ENCODE data around the gene LARP1B.
"Not testable (repeated sequence)": the region's sequence is repeated elsewhere in the genome, so short reads cannot be mapped to it uniquely, and the experiment has no call there.

Gene LARP1B

DNA sequence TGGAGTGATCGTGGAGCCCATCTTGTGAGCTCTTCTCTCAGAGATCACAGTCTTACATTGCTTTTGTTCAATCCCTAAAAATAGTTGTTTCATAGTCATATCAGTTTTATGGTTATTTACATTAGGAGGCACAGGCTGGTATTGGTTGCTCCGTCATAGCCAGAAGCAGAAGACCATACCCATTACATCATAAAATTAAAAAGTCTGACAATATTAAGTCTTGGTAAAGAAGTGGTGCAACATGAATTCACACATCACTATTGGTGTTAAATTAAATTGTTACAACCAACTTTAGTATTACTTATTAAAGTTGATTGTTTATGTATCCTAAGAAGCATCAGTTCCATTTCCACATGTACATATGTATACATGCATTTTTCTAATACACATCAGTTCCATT, 84.6 kb downstream of the LARP1B start:
- Histone ChIP-seq H3K4me3 (ENCODE audit: low read length) (no peak overlapping the region), H3K27me3 (ENCODE audit: control insufficient read depth, insufficient read depth, low read length) (no peaks in the 10 kb centered on the region), H3K9ac (ENCODE audit: low read length) (no peak overlapping the region), H3K4me1 (ENCODE audit: control insufficient read depth, low read depth, low read length) (no peaks in the 10 kb centered on the region), H3K27ac (ENCODE audit: low read length) (no peak overlapping the region), H3K9me3 (ENCODE audit: control insufficient read depth, low read depth, low read length) (no peaks in the 10 kb centered on the region), H3K36me3 (ENCODE audit: control insufficient read depth, low read depth, low read length) (no peaks in the 10 kb centered on the region)

DNA sequence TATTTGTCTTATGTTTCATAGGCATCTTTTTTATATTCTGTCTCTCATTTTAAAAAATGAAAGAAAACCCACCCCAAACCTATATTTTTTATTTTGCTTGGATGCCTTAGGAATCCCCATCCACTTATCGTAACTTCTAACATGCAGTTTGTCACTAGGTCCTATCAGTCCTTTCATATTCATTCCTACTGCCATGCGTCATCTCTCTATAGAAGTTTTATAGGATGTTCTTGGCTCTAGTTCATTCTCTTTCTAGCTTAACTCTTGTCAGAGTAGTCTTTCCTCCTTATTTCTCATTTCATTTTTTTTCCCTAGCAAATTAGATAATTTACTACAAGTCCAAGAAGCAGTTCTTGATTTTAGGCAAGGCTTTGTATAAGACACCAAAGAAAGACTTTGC, 92.7 kb downstream of the LARP1B start:
- no peaks in the 10 kb centered on the region for H3K27me3 ChIP-seq (ENCODE audit: control insufficient read depth, insufficient read depth, low read length)
- no peaks in the 10 kb centered on the region for H3K4me1 ChIP-seq (ENCODE audit: control insufficient read depth, low read depth, low read length)
- H3K9ac ChIP-seq (ENCODE audit: low read length) = no peak overlapping the region
- H3K36me3 ChIP-seq (ENCODE audit: control insufficient read depth, low read depth, low read length) = no peaks in the 10 kb centered on the region
- no peak overlapping the region for H3K27ac ChIP-seq (ENCODE audit: low read length)
- peaks cover 6% of the 10 kb centered on the region for H3K9me3 ChIP-seq (ENCODE audit: control insufficient read depth, low read depth, low read length)
- no peak overlapping the region for H3K4me3 ChIP-seq (ENCODE audit: low read length)

DNA sequence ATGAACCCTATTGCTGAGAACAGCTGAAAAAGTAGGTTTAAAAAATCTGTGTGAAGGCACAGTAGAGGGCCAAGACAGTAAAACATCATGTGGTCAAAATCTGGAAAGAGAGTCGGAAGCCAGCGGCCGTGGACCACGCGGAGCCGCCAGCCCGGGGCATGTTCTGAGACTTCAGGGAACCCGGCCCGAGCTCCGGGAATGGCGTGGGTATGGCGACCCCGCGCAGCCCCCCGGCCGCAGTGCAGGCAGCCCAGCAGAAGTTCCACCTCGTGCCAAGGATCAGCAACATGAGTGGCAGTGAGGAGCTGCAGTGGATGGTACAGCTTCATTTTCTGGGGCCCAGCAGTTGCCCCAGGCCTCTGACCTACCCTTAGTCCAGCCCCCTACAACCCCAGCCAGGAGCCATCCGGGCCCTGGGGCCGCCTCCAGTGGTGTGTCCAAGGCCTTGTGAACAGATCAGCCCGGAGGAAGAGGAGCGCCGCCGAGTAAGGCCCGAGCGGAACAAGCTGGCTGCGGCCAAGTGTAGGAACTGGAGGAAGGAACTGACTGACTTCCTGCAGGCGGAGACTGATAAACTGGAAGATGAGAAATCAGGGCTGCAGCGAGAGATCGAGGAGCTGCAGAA, 94.2 kb downstream of the LARP1B start:
- no peaks in the 10 kb centered on the region for H3K4me1 ChIP-seq (ENCODE audit: control insufficient read depth, low read depth, low read length)
- no peaks in the 10 kb centered on the region for H3K36me3 ChIP-seq (ENCODE audit: control insufficient read depth, low read depth, low read length)
- no peak overlapping the region for H3K9ac ChIP-seq (ENCODE audit: low read length)
- no peak overlapping the region for H3K27ac ChIP-seq (ENCODE audit: low read length)
- peaks cover 6% of the 10 kb centered on the region for H3K9me3 ChIP-seq (ENCODE audit: control insufficient read depth, low read depth, low read length)
- H3K27me3 ChIP-seq (ENCODE audit: control insufficient read depth, insufficient read depth, low read length) = no peaks in the 10 kb centered on the region
- no peak overlapping the region for H3K4me3 ChIP-seq (ENCODE audit: low read length)

DNA sequence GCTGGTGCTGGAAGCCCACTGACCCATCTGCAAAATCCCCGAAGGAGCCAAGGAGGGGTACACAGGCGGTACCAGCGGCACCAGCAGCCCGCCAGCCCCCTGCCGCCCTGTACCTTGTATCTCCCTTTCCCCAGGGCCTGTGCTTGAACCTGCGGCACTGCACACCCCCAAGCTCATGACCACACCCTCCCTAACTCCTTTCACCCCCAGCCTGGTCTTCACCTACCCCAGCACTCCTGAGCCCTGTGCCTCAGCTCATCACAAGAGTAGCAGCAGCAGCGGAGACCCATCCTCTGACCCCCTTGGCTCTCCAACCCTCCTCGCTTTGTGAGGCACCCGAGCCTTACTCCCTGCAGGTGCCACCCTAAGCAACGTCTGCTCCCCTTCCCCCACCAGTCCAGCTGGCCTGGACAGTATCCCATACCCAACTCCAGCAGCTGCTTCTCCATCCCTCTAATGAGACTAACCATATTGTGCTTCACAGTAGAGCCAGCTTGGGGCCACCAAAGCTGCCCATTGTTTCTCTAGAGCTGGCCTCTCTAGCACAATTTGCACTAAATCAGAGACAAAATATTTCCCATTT, 94.9 kb downstream of the LARP1B start:
- Histone ChIP-seq H3K4me3 (ENCODE audit: low read length) (no peak overlapping the region), H3K27ac (ENCODE audit: low read length) (no peak overlapping the region), H3K9ac (ENCODE audit: low read length) (no peak overlapping the region), H3K9me3 (ENCODE audit: control insufficient read depth, low read depth, low read length) (peaks cover 6% of the 10 kb centered on the region), H3K36me3 (ENCODE audit: control insufficient read depth, low read depth, low read length) (no peaks in the 10 kb centered on the region), H3K4me1 (ENCODE audit: control insufficient read depth, low read depth, low read length) (no peaks in the 10 kb centered on the region), H3K27me3 (ENCODE audit: control insufficient read depth, insufficient read depth, low read length) (no peaks in the 10 kb centered on the region)

DNA sequence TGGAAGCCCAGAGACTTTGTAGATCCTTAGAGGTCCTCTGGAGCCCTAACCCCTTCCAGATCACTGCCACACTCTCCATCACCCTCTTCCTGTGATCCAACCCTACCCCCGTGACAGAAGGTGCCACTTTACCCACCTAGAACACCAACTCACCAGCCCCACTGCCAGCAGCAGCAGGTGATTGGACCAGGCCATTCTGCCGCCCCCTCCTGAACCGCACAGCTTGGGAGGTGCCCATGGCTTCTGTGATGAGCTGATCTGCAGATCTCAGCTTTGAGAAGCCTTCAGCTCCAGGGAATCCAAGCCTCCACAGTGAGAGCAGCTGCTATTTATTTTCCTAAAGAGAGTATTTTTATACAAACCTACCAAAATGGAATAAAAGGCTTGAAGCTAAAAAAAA, 95.4 kb downstream of the LARP1B start:
- H3K9ac ChIP-seq (ENCODE audit: low read length); H3K27me3 ChIP-seq (ENCODE audit: control insufficient read depth, insufficient read depth, low read length); H3K9me3 ChIP-seq (ENCODE audit: control insufficient read depth, low read depth, low read length); H3K36me3 ChIP-seq (ENCODE audit: control insufficient read depth, low read depth, low read length); H3K4me3 ChIP-seq (ENCODE audit: low read length); H3K27ac ChIP-seq (ENCODE audit: low read length); H3K4me1 ChIP-seq (ENCODE audit: control insufficient read depth, low read depth, low read length): not testable (repeated sequence)

DNA sequence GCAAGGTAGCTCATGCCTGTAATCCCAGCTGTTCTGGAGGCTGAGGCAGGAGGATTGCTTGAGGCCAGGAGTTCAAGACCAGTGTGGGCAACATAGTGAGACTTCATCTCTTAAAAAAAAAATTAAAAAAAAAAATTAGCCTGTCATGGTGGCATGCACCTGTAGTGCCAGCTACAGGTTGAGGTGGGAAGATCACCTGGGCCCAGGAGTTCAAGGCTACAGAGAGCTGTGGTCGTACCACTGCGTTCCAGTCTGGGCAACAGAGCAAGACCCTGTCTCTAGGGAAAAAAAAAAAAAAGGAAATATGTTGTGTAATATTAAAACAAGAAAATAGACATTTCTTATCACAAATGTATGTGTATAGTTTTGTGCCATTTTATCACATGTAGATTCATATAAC, 97.8 kb downstream of the LARP1B start:
- no peaks in the 10 kb centered on the region for H3K27me3 ChIP-seq (ENCODE audit: control insufficient read depth, insufficient read depth, low read length)
- no peak overlapping the region for H3K27ac ChIP-seq (ENCODE audit: low read length)
- no peaks in the 10 kb centered on the region for H3K36me3 ChIP-seq (ENCODE audit: control insufficient read depth, low read depth, low read length)
- no peak overlapping the region for H3K9ac ChIP-seq (ENCODE audit: low read length)
- peaks cover 6% of the 10 kb centered on the region for H3K9me3 ChIP-seq (ENCODE audit: control insufficient read depth, low read depth, low read length)
- peaks cover 18% of the 10 kb centered on the region for H3K4me1 ChIP-seq (ENCODE audit: control insufficient read depth, low read depth, low read length)
- H3K4me3 ChIP-seq (ENCODE audit: low read length) = no peak overlapping the region

DNA sequence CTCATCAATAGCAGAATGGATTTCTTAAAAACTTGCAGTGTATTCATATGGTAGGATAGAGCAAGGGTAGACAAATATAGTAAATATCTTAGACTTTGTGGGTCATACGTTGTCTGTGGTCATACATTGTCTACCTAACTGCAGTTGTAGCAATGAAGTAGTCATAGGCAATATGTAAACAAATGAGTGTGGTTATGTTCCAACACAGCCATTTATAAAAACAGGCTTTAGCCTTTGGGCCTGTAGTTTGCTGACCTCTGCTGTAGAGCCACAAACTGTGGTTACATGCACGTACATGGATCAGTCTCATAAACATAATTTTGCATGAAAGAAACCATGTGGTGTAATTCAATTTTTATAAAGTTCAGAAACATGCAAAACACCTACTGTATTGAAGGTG, 98.9 kb downstream of the LARP1B start:
- peaks cover 18% of the 10 kb centered on the region for H3K4me1 ChIP-seq (ENCODE audit: control insufficient read depth, low read depth, low read length)
- H3K4me3 ChIP-seq (ENCODE audit: low read length) = no peak overlapping the region
- no peak overlapping the region for H3K9ac ChIP-seq (ENCODE audit: low read length)
- H3K36me3 ChIP-seq (ENCODE audit: control insufficient read depth, low read depth, low read length) = no peaks in the 10 kb centered on the region
- peaks cover 6% of the 10 kb centered on the region for H3K9me3 ChIP-seq (ENCODE audit: control insufficient read depth, low read depth, low read length)
- H3K27ac ChIP-seq (ENCODE audit: low read length) = no peak overlapping the region
- H3K27me3 ChIP-seq (ENCODE audit: control insufficient read depth, insufficient read depth, low read length) = no peaks in the 10 kb centered on the region

DNA sequence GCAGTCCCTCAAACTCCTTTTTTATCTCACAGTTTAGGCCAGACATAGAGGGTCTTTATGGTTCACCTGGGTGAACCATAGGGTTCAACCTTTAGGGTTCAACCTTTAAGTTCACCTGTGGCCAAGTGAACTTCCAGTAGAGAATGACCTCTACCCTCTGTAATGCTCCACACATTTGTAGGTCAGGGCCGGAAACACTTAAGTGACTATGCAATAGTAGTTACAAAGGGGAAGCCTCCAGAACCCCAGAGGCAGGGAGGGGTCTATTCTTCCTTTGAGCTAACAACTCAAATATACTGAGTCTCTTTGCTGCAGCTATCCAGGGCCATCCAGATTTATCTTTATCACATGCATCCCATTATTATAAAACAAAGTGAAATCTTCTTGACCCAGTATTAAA, 100.0 kb downstream of the LARP1B start:
- Histone ChIP-seq H3K36me3 (ENCODE audit: control insufficient read depth, low read depth, low read length) (no peaks in the 10 kb centered on the region), H3K9ac (ENCODE audit: low read length) (no peak overlapping the region), H3K27ac (ENCODE audit: low read length) (no peak overlapping the region), H3K27me3 (ENCODE audit: control insufficient read depth, insufficient read depth, low read length) (no peaks in the 10 kb centered on the region), H3K9me3 (ENCODE audit: control insufficient read depth, low read depth, low read length) (peaks cover 6% of the 10 kb centered on the region), H3K4me3 (ENCODE audit: low read length) (no peak overlapping the region), H3K4me1 (ENCODE audit: control insufficient read depth, low read depth, low read length) (peaks cover 18% of the 10 kb centered on the region)

DNA sequence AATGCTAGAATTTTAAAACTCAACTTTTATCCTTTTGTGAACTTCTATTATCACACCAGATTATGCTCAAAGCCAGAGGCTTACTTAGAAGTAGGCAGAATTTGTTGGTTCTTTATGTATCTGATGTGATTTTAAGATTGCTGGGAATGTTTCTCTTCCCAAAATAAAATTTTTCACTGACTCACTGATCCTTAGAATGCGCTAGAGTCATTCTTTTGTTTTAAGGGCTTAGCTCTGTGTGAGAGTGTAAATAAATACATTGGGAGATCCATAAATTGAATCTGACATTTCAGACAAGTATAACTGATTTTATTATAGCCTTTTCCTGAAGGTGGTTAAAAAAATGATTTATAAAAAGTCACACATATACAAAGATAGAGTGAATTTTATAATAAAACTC, 101.3 kb downstream of the LARP1B start:
- Histone ChIP-seq H3K27ac (ENCODE audit: low read length) (peak overlapping the region; percentile 65), H3K4me3 (ENCODE audit: low read length) (no peak overlapping the region), H3K4me1 (ENCODE audit: control insufficient read depth, low read depth, low read length) (peaks cover 18% of the 10 kb centered on the region), H3K9me3 (ENCODE audit: control insufficient read depth, low read depth, low read length) (no peaks in the 10 kb centered on the region), H3K9ac (ENCODE audit: low read length) (no peak overlapping the region), H3K36me3 (ENCODE audit: control insufficient read depth, low read depth, low read length) (no peaks in the 10 kb centered on the region), H3K27me3 (ENCODE audit: control insufficient read depth, insufficient read depth, low read length) (no peaks in the 10 kb centered on the region)

DNA sequence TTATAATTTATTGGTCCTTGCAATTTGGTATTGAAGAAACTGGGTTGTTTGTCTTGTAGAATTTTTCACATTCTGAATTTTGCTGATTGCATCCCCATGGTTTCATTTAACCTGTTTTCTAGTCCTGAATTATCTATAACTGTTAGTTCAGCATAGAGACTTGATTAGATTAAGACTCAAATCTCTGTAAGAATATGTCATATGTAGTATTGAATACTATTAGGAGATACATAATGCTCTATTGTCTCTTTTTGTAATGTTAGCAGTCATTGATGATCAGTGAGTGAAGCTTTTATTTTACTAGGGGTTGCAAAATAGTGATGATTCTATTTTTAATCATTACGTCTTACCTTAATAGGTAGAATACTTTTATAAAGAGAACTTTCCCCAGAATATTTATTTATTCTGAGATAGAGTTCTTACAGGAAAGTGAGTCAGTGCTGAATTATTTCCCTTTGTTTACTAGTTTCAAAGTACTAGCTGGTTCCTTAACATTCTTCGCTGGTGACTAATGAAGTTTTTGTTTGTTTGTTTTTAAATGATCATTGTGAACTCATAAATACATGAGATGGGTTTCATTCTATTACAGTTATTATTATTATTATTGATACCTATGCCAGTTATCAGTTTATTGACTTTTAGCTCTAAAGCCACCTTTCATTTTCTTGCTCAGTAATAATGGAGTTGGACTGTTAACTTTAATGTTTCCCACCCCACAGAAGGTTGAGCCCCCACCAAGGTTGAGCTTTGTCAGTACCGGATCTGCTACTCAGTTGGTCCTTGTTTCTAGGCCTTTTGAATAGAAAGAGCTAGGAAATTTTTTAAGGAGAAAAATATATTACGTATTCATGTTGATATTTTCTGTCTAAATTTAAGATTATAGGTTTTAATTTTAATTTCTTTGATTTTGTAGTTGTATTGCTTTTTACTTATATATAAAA, 102.3 kb downstream of the LARP1B start:
- H3K4me3 ChIP-seq (ENCODE audit: low read length) = no peak overlapping the region
- H3K4me1 ChIP-seq (ENCODE audit: control insufficient read depth, low read depth, low read length) = peaks cover 18% of the 10 kb centered on the region
- H3K27me3 ChIP-seq (ENCODE audit: control insufficient read depth, insufficient read depth, low read length) = no peaks in the 10 kb centered on the region
- H3K36me3 ChIP-seq (ENCODE audit: control insufficient read depth, low read depth, low read length) = no peaks in the 10 kb centered on the region
- H3K9ac ChIP-seq (ENCODE audit: low read length) = peak overlapping the region; percentile 23
- H3K27ac ChIP-seq (ENCODE audit: low read length) = no peak overlapping the region
- H3K9me3 ChIP-seq (ENCODE audit: control insufficient read depth, low read depth, low read length) = no peaks in the 10 kb centered on the region

DNA sequence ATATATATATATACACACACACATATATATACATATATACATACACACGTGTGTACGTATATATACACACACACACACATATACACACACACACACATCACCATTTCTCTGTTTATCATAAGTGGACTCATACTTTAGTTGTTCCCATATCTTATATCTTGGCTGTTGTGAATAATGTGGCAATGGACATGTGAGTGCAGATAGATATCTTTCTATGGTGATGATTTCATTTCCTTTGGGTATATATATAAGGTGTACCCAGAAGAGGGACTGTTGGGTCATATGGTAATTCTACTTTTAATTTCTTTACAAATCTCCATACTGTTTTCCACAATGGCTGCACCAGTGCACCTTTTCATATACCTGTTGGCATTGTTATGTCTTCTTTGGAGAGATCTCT, 105.9 kb downstream of the LARP1B start:
- H3K4me1 ChIP-seq (ENCODE audit: control insufficient read depth, low read depth, low read length) = peaks cover 17% of the 10 kb centered on the region
- H3K36me3 ChIP-seq (ENCODE audit: control insufficient read depth, low read depth, low read length) = no peaks in the 10 kb centered on the region
- no peaks in the 10 kb centered on the region for H3K9me3 ChIP-seq (ENCODE audit: control insufficient read depth, low read depth, low read length)
- no peak overlapping the region for H3K27ac ChIP-seq (ENCODE audit: low read length)
- H3K9ac ChIP-seq (ENCODE audit: low read length) = no peak overlapping the region
- no peaks in the 10 kb centered on the region for H3K27me3 ChIP-seq (ENCODE audit: control insufficient read depth, insufficient read depth, low read length)
- H3K4me3 ChIP-seq (ENCODE audit: low read length) = no peak overlapping the region

Measured in iPS-18a (cell line).